GM18868 (cell line): ENCODE measurements around the gene RAB20.
"Not testable (repeated sequence)": the region's sequence is repeated elsewhere in the genome, so short reads cannot be mapped to it uniquely, and the experiment has no call there.

Source experiments
- ATAC-seq: cut with Tn5 transposase; IDR thresholded peaks from one replicate; pipeline ENCODE4 v1.9.1; 2021; ENCODE audit warnings: mild to moderate bottlenecking, moderate library complexity; ENCODE audit not compliant: unreplicated experiment

The RAB20 gene

GRCh38 chr13:110512198-110512740 lies 49.3 kb downstream of the RAB20 start:
- no peak for ATAC-seq

- ATAC-seq: no peak
Measured at GRCh38 chr13:110511509-110512181, 49.9 kb downstream of the RAB20 start.

- peak; percentile 76 for ATAC-seq
Measured at GRCh38 chr13:110509971-110510786, 51.3 kb downstream of the RAB20 start.

GRCh38 chr13:110509478-110509926 lies 52.0 kb downstream of the RAB20 start:
- ATAC-seq: peak; percentile 13

GRCh38 chr13:110507678-110508381 lies 53.7 kb downstream of the RAB20 start:
- ATAC-seq: no peak

DNA sequence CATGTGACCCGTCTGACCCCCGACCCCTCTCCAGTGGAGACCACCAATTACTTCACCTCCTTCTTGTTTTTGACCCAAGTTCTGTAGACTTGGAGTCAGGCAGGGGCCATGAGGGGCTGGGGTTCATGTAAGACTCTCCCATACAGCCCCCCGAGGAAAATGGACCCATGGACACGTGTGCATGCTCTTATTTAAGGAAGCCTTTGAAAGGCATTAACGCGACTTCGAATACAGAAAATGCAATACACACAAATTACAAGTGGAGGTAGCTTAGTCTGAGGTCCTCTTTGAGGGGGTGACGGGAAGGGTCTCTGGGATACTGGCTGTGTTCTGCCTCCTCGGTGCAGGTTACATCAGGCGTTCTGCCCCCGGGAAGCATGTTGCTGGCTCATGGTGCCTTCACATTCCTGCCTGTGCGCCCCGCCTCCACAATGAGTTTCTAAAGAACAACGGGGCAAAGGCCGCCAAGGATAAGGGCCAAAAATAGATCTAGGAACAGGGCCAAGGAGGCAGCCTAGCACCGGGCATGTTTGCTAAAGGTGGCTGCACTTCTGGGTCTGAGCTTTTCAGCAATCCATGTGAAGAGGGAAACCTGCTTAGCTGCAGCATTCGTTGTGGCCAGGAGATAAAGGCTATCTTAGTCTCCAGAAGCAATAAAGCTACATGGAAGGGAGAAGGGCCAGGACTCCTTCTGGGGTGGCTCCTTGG lies 54.5 kb downstream of the RAB20 start:
- no peak for ATAC-seq

- no peak for ATAC-seq
Measured at GRCh38 chr13:110506396-110506795, 55.1 kb downstream of the RAB20 start.

GRCh38 chr13:110505594-110505993 lies 55.9 kb downstream of the RAB20 start:
- ATAC-seq: no peak

DNA sequence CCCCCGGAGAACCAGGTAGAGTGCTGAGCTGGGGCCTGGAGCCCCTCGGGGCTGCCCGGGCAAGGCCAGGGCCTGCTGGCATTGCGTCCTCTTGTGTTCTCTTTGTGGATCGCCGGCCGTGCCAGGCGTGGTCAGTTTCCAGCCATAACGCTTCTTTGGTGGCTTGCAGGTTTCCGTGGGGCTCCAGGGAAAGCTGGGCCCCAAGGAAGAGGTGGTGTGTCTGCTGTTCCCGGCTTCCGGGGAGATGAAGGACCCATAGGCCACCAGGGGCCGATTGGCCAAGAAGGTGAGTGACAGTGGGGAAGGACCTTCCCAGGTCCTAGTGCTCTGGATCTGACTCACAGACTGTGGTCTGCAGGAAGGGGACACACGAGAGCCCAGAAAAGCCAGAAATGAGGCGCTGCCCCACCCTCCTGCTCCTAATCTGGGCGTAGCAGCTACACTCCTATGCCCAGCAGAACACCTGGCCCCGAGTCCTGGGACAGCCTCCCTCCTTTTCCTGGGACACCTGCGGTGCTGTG lies 57.5 kb downstream of the RAB20 start:
- ATAC-seq: no peak

- no peak for ATAC-seq
Measured at GRCh38 chr13:110503037-110503901, 58.3 kb downstream of the RAB20 start.

- ATAC-seq: no peak
Measured at GRCh38 chr13:110501188-110501587, 60.3 kb downstream of the RAB20 start.

- no peak for ATAC-seq
Measured at GRCh38 chr13:110500341-110500740, 61.2 kb downstream of the RAB20 start.

- no peak for ATAC-seq
Measured at GRCh38 chr13:110499621-110500281, 61.8 kb downstream of the RAB20 start.

GRCh38 chr13:110498765-110499164 lies 62.8 kb downstream of the RAB20 start:
- ATAC-seq: no peak

GRCh38 chr13:110498327-110498726 lies 63.2 kb downstream of the RAB20 start:
- no peak for ATAC-seq

DNA sequence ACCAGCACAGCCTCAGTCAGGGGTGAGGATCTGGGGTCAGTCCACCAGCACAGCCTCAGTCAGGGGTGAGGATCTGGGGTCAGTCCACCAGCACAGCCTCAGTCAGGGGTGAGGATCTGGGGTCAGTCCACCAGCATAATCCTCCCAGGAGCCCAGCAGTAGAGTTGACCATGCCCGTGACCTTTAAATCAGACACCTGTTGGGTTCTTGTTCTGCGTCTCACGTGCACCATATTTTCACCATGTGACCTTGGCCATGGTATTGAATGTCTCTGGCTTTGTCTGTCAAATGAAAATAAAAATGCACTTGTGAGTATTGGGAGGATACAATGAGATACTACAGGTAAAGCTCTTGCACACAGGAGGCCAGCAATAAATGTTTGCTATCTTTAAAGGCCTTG lies 63.6 kb downstream of the RAB20 start:
- not testable (repeated sequence) for ATAC-seq

DNA sequence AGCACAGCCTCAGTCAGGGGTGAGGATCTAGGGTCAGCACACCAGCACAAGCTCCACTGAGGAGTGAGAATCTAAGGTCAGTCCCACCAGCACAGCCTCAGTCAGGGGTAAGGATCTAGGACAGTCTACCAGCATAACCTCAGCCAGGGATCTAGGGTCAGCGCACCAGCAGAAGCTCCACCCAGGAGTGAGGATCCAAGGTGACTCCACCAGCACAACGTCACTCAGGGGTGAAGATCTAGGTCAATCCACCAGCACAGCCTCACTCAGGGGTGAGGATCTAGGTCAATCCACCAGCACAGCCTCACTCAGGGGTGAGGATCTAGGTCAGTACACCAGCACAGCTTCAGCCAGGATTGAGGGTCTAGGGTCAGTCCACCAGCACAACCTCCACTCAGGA lies 64.5 kb downstream of the RAB20 start:
- ATAC-seq: no peak

DNA sequence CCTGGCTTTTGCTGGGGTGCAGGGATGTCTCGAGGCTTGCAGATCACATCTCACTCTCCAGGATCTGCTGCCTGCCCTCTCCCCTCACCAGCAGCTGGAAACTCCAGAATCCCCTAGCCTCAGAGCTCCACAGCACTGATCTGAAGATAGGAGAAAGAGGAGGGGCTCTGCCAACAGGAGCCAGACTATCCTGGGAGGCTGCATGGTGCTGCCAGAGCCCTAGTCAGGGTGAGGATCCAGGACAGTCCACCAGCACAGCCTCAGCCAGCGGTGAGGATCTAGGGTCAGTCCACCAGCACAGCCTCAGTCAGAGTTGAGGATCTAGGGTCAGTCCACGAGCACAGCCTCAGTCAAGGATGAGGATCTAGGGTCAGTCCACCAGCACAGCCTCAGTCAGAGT lies 65.2 kb downstream of the RAB20 start:
- no peak for ATAC-seq

GRCh38 chr13:110495881-110496280 lies 65.6 kb downstream of the RAB20 start:
- ATAC-seq: no peak
